ENCODE results near the gene PIGU. TPM values are rescaled to one million over a fixed set of nuclear protein-coding genes. Genes with fewer than 3 reads are reported as not detected.

PIGU gene
- total and polyA plus RNA-seq, 2 donors (not counting 3 experiments of a cell fraction or from before 2014, with no cell fraction given): 20.3 to 81.8 TPM

DNA sequence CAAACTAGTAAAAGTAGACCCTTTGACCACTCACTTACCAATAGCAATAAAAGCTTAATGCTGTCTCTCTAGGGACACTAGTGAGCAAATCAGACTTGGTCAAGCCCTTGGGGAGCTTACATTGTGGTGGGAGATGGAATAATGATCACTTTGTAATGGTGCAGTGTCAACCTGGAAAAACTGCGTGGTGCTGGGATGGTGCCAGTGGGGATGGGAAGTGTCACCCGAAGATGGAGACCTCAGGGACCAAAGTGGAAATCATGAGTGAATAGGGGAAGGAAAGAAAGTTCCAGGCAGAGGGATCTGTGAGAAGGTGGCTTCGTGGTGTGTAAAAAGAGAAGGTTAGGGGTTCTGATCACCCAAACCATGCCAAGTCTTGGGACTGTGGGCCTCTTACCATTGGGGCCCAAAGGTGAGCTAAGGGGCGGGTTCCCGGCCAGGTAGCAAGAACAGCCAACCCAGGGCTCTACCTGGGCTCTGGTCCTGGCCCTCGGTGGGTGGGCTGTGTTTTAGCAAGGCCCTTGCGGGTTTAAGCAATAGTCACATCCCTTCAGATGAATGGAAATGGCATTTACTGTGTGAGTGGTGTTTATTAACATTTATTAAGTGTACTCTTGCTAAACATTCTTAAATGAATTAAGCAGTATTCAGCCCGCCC, 145.2 kb downstream of the PIGU start:
- TF ChIP-seq, protein P1, sequence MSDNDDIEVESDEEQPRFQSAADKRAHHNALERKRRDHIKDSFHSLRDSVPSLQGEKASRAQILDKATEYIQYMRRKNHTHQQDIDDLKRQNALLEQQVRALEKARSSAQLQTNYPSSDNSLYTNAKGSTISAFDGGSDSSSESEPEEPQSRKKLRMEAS (IDR thresholded peaks at IDR 0.05; ENCODE audit: insufficient read depth, insufficient read length): no peak
- TF ChIP-seq, protein P2, sequence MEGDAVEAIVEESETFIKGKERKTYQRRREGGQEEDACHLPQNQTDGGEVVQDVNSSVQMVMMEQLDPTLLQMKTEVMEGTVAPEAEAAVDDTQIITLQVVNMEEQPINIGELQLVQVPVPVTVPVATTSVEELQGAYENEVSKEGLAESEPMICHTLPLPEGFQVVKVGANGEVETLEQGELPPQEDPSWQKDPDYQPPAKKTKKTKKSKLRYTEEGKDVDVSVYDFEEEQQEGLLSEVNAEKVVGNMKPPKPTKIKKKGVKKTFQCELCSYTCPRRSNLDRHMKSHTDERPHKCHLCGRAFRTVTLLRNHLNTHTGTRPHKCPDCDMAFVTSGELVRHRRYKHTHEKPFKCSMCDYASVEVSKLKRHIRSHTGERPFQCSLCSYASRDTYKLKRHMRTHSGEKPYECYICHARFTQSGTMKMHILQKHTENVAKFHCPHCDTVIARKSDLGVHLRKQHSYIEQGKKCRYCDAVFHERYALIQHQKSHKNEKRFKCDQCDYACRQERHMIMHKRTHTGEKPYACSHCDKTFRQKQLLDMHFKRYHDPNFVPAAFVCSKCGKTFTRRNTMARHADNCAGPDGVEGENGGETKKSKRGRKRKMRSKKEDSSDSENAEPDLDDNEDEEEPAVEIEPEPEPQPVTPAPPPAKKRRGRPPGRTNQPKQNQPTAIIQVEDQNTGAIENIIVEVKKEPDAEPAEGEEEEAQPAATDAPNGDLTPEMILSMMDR (IDR thresholded peaks at IDR 0.05; ENCODE audit: extremely low read depth in 1 of 2, insufficient read depth in 1 of 2, low read depth in 1 of 2, low read length in 2 of 2): no peak
- no peak for TF ChIP-seq EZH2 (IDR thresholded peaks at IDR 0.05; ENCODE audit: borderline replicate concordance, low read depth, low read length, severe bottlenecking)
- no peak for TF ChIP-seq GATA2 (IDR thresholded peaks at IDR 0.05; ENCODE audit: insufficient read depth, insufficient read length, low read depth, low read length)
- TF ChIP-seq MYC (IDR thresholded peaks at IDR 0.05; ENCODE audit: low read depth, low read length): no peak
- no peak for TF ChIP-seq FOS (IDR thresholded peaks at IDR 0.05; ENCODE audit: borderline replicate concordance, insufficient read depth, low read length)
- TF ChIP-seq POLR2AphosphoS5 (IDR thresholded peaks at IDR 0.05; ENCODE audit: insufficient read depth, low read depth, low read length): no peak
- TF ChIP-seq POLR2A (IDR thresholded peaks at IDR 0.05; ENCODE audit: low read depth, low read length): no peak
- TF ChIP-seq JUN (IDR thresholded peaks at IDR 0.05; ENCODE audit: borderline replicate concordance, insufficient read depth, insufficient read length, low read depth): no peak
- Histone ChIP-seq H4K20me1 (replicated peaks; ENCODE audit: control insufficient read depth, extremely low read depth, insufficient read depth, low read length) (no peaks in the 10 kb centered on the region), H3K79me2 (ENCODE audit: control insufficient read depth, insufficient read depth, low read length) (peaks cover 6% of the 10 kb centered on the region), H3K4me2 (ENCODE audit: insufficient read depth, low read length) (no peak overlapping the region), H3K4me1 (ENCODE audit: control insufficient read depth, extremely low read depth, insufficient read depth, low read length) (peaks cover 2% of the 10 kb centered on the region), H3K9ac (replicated peaks; ENCODE audit: extremely low read depth, insufficient read depth, low read length) (no peak overlapping the region), H3K9me1 (replicated peaks; ENCODE audit: control insufficient read depth, extremely low read depth, insufficient read depth, low read length) (no peaks in the 10 kb centered on the region), H3K27me3 (ENCODE audit: control insufficient read depth in 2 of 2, insufficient read depth in 2 of 2, low read length in 2 of 2) (no peaks in the 10 kb centered on the region), H3K36me3 (ENCODE audit: control insufficient read depth in 2 of 2, extremely low read depth in 1 of 2, insufficient read depth in 2 of 2, low read length in 2 of 2) (peaks cover 13 to 59% of the 10 kb centered on the region in 2 experiments), H3K9me3 (replicated peaks; ENCODE audit: control insufficient read depth, insufficient read depth, low read length) (no peaks in the 10 kb centered on the region), H2AFZ (ENCODE audit: low read depth, low read length) (no peak overlapping the region), H3K27ac (ENCODE audit: insufficient read depth, low read depth, low read length) (no peak overlapping the region), H3K4me3 (replicated peaks in 1 of 3; ENCODE audit: insufficient read depth in 1 of 3, low read depth in 1 of 3, low read length in 3 of 3) (no peak overlapping the region)
- intact Hi-C loops (cut with micrococcal nuclease): no loop called here
- BruUV-seq (replicated peaks): no TSS peak
- DNase-seq (ENCODE audit: low read depth, low spot score) (no peak), FAIRE-seq (no peak)
- CTCF ChIA-PET: interaction anchor here (0.6 to 1.6 kb wide), 6 partner anchors 9 to 341 kb away, joined by 3 to 4 read pairs (median 3); no protein-coding TSS in a partner anchor
- dilution Hi-C loops (cut with MboI; ENCODE audit: extremely low pct_ligation_motif_present, low sequenced_read_pairs): no loop called here
- POLR2A ChIA-PET: no interaction called here

Measured in endothelial cell of umbilical vein (primary cell).